H1 (cell line): ENCODE measurements around the gene GRIA1. TPM values are rescaled to one million over a fixed set of nuclear protein-coding genes. Genes with fewer than 3 reads are reported as not detected.

Experiments
- CTCF ChIA-PET: fragments of 300-600 bp; sonication (Branson Sonifier 250); formaldehyde crosslinking; loops from one replicate; lab custom pipeline; 2021; ENCODE audit not compliant: partially characterized antibody; lab: Charles Lee
- POLR2A ChIA-PET: fragments of 300-600 bp; sonication (Branson Sonifier 250); formaldehyde crosslinking; loops from one replicate; lab custom pipeline; 2021; ENCODE audit warnings: inconsistent platforms; ENCODE audit not compliant: partially characterized antibody; lab: Charles Lee
- DNase-seq, 2 experiments: peaks; one replicate each; pipeline versions ENCODE4 v3.0.0 to v3.0.0-alpha.2; 2010 to 2022; ENCODE audit warnings: low spot score in 2 of 2, low read depth in 1 of 2, mixed read lengths in 1 of 2
- FAIRE-seq: peaks from 2 replicates; lab custom pipeline; 2011; peaks lifted over from hg19 to GRCh38; lab: Jason Lieb, UNC
- H2AFZ ChIP-seq: 2 replicates; pipeline ENCODE4 v1.8.1; 2012; ENCODE audit warnings: low read length, inconsistent platforms
- H2AK5ac ChIP-seq: 2 replicates; pipeline ENCODE4 v1.6.1; 2013; ENCODE audit warnings: low read depth, low read length
- H2BK120ac ChIP-seq: replicated peaks from 2 replicates; pipeline ENCODE3; 2013; ENCODE audit warnings: low read depth, low read length, inconsistent platforms
- H2BK12ac ChIP-seq: 2 replicates; pipeline ENCODE4 v1.6.1; 2013; ENCODE audit warnings: low read depth, low read length
- H2BK15ac ChIP-seq: 2 replicates; pipeline ENCODE4 v1.6.1; 2013; ENCODE audit warnings: low read length
- H2BK20ac ChIP-seq: 2 replicates; pipeline ENCODE4 v1.6.1; 2013; ENCODE audit warnings: low read length
- H2BK5ac ChIP-seq: 2 replicates; pipeline ENCODE4 v1.6.1; 2013; ENCODE audit warnings: low read depth, low read length
- H3K14ac ChIP-seq: 2 replicates; pipeline ENCODE4 v1.6.1; 2013; ENCODE audit warnings: inconsistent platforms; ENCODE audit not compliant: insufficient read length
- H3K18ac ChIP-seq: 2 replicates; pipeline ENCODE4 v1.6.1; 2013; ENCODE audit warnings: low read length; ENCODE audit errors: extremely low read depth
- H3K23ac ChIP-seq: 2 replicates; pipeline ENCODE4 v1.6.1; 2013; ENCODE audit warnings: inconsistent platforms; ENCODE audit not compliant: insufficient read length
- H3K23me2 ChIP-seq: 2 replicates; pipeline ENCODE4 v1.6.1; 2013; ENCODE audit warnings: low read depth, low read length
- H3K27ac ChIP-seq: 2 replicates; pipeline ENCODE4 v1.6.1; 2011; ENCODE audit warnings: low read depth, low read length, inconsistent platforms
- H3K27me3 ChIP-seq, 4 experiments: replicated peaks in 1 of 4; 1 replicate in 1 of 4; 2 replicates in 3 of 4; pipeline versions ENCODE4 v1.6.1 to v1.8.1; 2011 to 2013; ENCODE audit warnings: low read length in 3 of 4, mild to moderate bottlenecking in 3 of 4, inconsistent platforms in 2 of 4, mixed read lengths in 2 of 4, moderate library complexity in 1 of 4; ENCODE audit not compliant: control insufficient read depth in 3 of 4, insufficient read depth in 3 of 4; ENCODE audit errors: extremely low read depth in 1 of 4
- H3K36me3 ChIP-seq, 4 experiments: 2 replicates each; pipeline versions ENCODE4 v1.6.1 to v1.8.1; 2011 to 2013; ENCODE audit warnings: mild to moderate bottlenecking in 4 of 4, low read length in 3 of 4, moderate library complexity in 2 of 4, control low read depth in 1 of 4, inconsistent platforms in 1 of 4; ENCODE audit not compliant: insufficient read depth in 4 of 4, control insufficient read depth in 2 of 4
- H3K4ac ChIP-seq: replicated peaks from 2 replicates; pipeline ENCODE3; 2013; ENCODE audit warnings: low read length, low read depth, mixed read lengths, inconsistent platforms; ENCODE audit not compliant: insufficient read length
- H3K4me1 ChIP-seq, 4 experiments: replicated peaks in 1 of 4; 1 replicate in 1 of 4; 2 replicates in 3 of 4; pipeline versions ENCODE4 v1.6.1 to v1.8.1; 2011 to 2013; ENCODE audit warnings: low read length in 3 of 4, inconsistent platforms in 2 of 4, mixed read lengths in 1 of 4; ENCODE audit not compliant: insufficient read depth in 4 of 4, control insufficient read depth in 3 of 4
- H3K4me2 ChIP-seq, 2 experiments: 2 replicates each; pipeline versions ENCODE4 v1.6.1 to v1.8.1; 2011 to 2013; ENCODE audit warnings: low read depth in 2 of 2, low read length in 2 of 2, control low read depth in 1 of 2, inconsistent platforms in 1 of 2, mild to moderate bottlenecking in 1 of 2; ENCODE audit not compliant: insufficient read depth in 1 of 2
- H3K4me3 ChIP-seq, 4 experiments: fragments of 200-600, 300-600 bp in 1 of 4; sonication (generic), shearing (Covaris generic), sonication (Bioruptor Twin) in 1 of 4; 2 replicates each; pipeline versions ENCODE4 v1.5.1 to v1.8.1; 2011 to 2016; ENCODE audit warnings: low read length in 4 of 4, low read depth in 3 of 4, control low read depth in 2 of 4, inconsistent platforms in 2 of 4, mild to moderate bottlenecking in 2 of 4, mixed read lengths in 1 of 4, moderate library complexity in 1 of 4; ENCODE audit not compliant: insufficient read depth in 2 of 4; ENCODE audit errors: extremely low read depth in 1 of 4
- H3K56ac ChIP-seq: replicated peaks from 2 replicates; pipeline ENCODE3; 2013; ENCODE audit warnings: low read depth, mild to moderate bottlenecking, mixed read lengths, low read length, inconsistent platforms; ENCODE audit not compliant: insufficient read length
- H3K79me1 ChIP-seq: 2 replicates; pipeline ENCODE4 v1.6.1; 2013; ENCODE audit warnings: low read depth, low read length, control low read depth
- H3K79me2 ChIP-seq, 2 experiments: 2 replicates each; pipeline versions ENCODE4 v1.6.1 to v1.8.1; 2012 to 2013; ENCODE audit warnings: low read length in 2 of 2, mild to moderate bottlenecking in 2 of 2, inconsistent platforms in 1 of 2; ENCODE audit not compliant: insufficient read depth in 2 of 2, control insufficient read depth in 1 of 2
- H3K9ac ChIP-seq, 4 experiments: replicated peaks in 1 of 4; 1 replicate in 1 of 4; 2 replicates in 3 of 4; pipeline versions ENCODE4 v1.6.1 to v1.8.1; 2011 to 2013; ENCODE audit warnings: low read depth in 3 of 4, low read length in 3 of 4, control low read depth in 2 of 4, mild to moderate bottlenecking in 2 of 4, moderate library complexity in 2 of 4, inconsistent platforms in 1 of 4; ENCODE audit errors: extremely low read depth in 1 of 4
- H3K9me3 ChIP-seq, 2 experiments: 2 replicates each; pipeline versions ENCODE4 v1.6.1 to v1.8.1; 2012 to 2013; ENCODE audit warnings: mild to moderate bottlenecking in 2 of 2, moderate library complexity in 2 of 2, control low read depth in 1 of 2, inconsistent platforms in 1 of 2, low read depth in 1 of 2, low read length in 1 of 2, mixed read lengths in 1 of 2; ENCODE audit not compliant: insufficient read depth in 2 of 2
- H4K20me1 ChIP-seq, 2 experiments: replicated peaks in 1 of 2; 2 replicates each; pipeline versions ENCODE3 to v1.8.1; 2011 to 2013; ENCODE audit warnings: inconsistent platforms in 2 of 2, low read length in 2 of 2, mild to moderate bottlenecking in 1 of 2; ENCODE audit not compliant: insufficient read depth in 2 of 2, control insufficient read depth in 1 of 2
- H4K5ac ChIP-seq: 2 replicates; pipeline ENCODE4 v1.6.1; 2013; ENCODE audit warnings: low read length, low read depth, mixed read lengths, inconsistent platforms; ENCODE audit not compliant: insufficient read length
- H4K8ac ChIP-seq: 2 replicates; pipeline ENCODE4 v1.8.0; 2013; ENCODE audit warnings: mild to moderate bottlenecking, moderate library complexity, low read length, inconsistent platforms; ENCODE audit not compliant: insufficient read depth; ENCODE audit errors: extremely low read depth
- H4K91ac ChIP-seq: replicated peaks from 2 replicates; pipeline ENCODE3; 2013; ENCODE audit warnings: low read length, mixed read lengths, inconsistent platforms; ENCODE audit not compliant: insufficient read length
- BCL11A ChIP-seq, 2 experiments: IDR thresholded peaks; one replicate each; pipeline ENCODE4 v1.6.1; 2011; ENCODE audit warnings: low read depth in 2 of 2, low read length in 2 of 2, mild to moderate bottlenecking in 2 of 2
- BRCA1 ChIP-seq: IDR thresholded peaks from 2 replicates; pipeline ENCODE4 v1.6.1; 2012; ENCODE audit warnings: low read depth, low read length, improper control_type of control experiment
- CHD1 ChIP-seq: IDR thresholded peaks from 2 replicates; pipeline ENCODE4 v1.6.1; 2012; ENCODE audit warnings: low read depth, low read length, improper control_type of control experiment
- CREB1 ChIP-seq: IDR thresholded peaks from 2 replicates; pipeline ENCODE4 v1.6.1; 2012; ENCODE audit warnings: inconsistent platforms
- EZH2 ChIP-seq: fragments of 200-600 bp; sonication (generic); IDR thresholded peaks from 2 replicates; pipeline ENCODE4 v1.7.1; 2012; ENCODE audit warnings: low read depth, mild to moderate bottlenecking, moderate library complexity, low read length, inconsistent platforms; ENCODE audit not compliant: severe bottlenecking
- MAFK ChIP-seq: IDR thresholded peaks from 2 replicates; pipeline ENCODE4 v1.6.1; 2012; ENCODE audit warnings: low read depth, mild to moderate bottlenecking, improper control_type of control experiment, low read length
- NANOG ChIP-seq: IDR thresholded peaks from 2 replicates; pipeline ENCODE4 v1.6.1; 2011; ENCODE audit warnings: low read length, low read depth, mild to moderate bottlenecking, inconsistent platforms; ENCODE audit not compliant: insufficient read depth, poor library complexity, severe bottlenecking
- NRF1 ChIP-seq: IDR thresholded peaks from 2 replicates; pipeline ENCODE4 v1.6.1; 2011; ENCODE audit warnings: mild to moderate bottlenecking, low read depth, low read length, improper control_type of control experiment
- RAD21 ChIP-seq, 2 experiments: IDR thresholded peaks in 1 of 2; conservative IDR thresholded peaks in 1 of 2; 2 replicates each; pipeline ENCODE4 v1.6.1; 2011; ENCODE audit warnings: low read depth in 2 of 2, low read length in 2 of 2, improper control_type of control experiment in 1 of 2, inconsistent platforms in 1 of 2, mild to moderate bottlenecking in 1 of 2, moderate library complexity in 1 of 2
- SP1 ChIP-seq: IDR thresholded peaks from 2 replicates; pipeline ENCODE4 v1.6.1; 2011; ENCODE audit warnings: low read depth, low read length
- TAF1 ChIP-seq: IDR thresholded peaks from 2 replicates; pipeline ENCODE4 v1.6.1; 2011; ENCODE audit warnings: mild to moderate bottlenecking, low read depth, low read length
- TCF12 ChIP-seq: IDR thresholded peaks from 2 replicates; pipeline ENCODE4 v1.6.1; 2011; ENCODE audit warnings: low read depth, mild to moderate bottlenecking, low read length
- WGBS, 2 experiments: shearing (Covaris generic) in 1 of 2; methylation state at CpG; one replicate each; pipeline versions ENCODE4 v1.1.6 to v1.1.7; 2013 to 2015; ENCODE audit warnings: low lambda C conversion rate in 2 of 2, mixed read lengths in 2 of 2, inconsistent platforms in 1 of 2, low coverage in 1 of 2, missing lambda C conversion rate in 1 of 2; ENCODE audit not compliant: insufficient replicate concordance in 2 of 2, insufficient coverage in 1 of 2, insufficient read length in 1 of 2; ENCODE audit errors: extremely low coverage in 1 of 2, missing lambda C conversion rate in 1 of 2; 5-methylcytosine and 5-hydroxymethylcytosine counted together
- polyA plus RNA-seq, 7 experiments: library from polyadenylated mRNA; depleted of rRNA in 3 of 7; stranded (reverse) in 5 of 7; unstranded in 2 of 7; fragments of >200 nt in 5 of 7; fragments of 200-250 nt in 2 of 7; gene quantifications; 1 replicate in 5 of 7; 2 replicates in 1 of 7; 4 replicates in 1 of 7; pipeline versions ENCODE4 v1.2.1 to v1.2.3, GENCODE V29; 2011 to 2013; ENCODE audit warnings: missing spikeins in 2 of 7, mixed read lengths in 2 of 7
- total RNA-seq: library from RNA; stranded (reverse); fragmentation: NEBNext Ultra II Directional; extraction: Animal tissue kit (Norgen Biotek cat#: 25700); gene quantifications from 2 replicates; pipeline ENCODE4 v1.2.1, GENCODE V29; 2021

Gene GRIA1
- total and polyA plus RNA-seq, 2 of the 8 experiments (the other 6 are each of a cell fraction or from before 2014, with no cell fraction given) = 0.97 to 2.5 TPM

GRCh38 chr5:153516504-153517240, 26.2 kb downstream of the GRIA1 start:
- Histone ChIP-seq H3K9ac (peak overlapping the region in 1 of 4 experiments; percentile 8; a peak in 3 of 7 replicates), H2BK120ac (no peak overlapping the region), H2AFZ (peak overlapping the region; percentile 49; the same call in 1 of the 2 replicates), H3K56ac (no peak overlapping the region), H3K23me2 (no peaks in the 10 kb centered on the region), H4K5ac (no peak overlapping the region), H3K4ac (no peak overlapping the region), H3K4me3 (no peak overlapping the region), H2BK15ac (no peak overlapping the region), H3K14ac (no peak overlapping the region), H3K9me3 (peaks cover 0 to 7% of the 10 kb centered on the region in 2 experiments; a peak in 1 of 4 replicates), H2BK12ac (no peak overlapping the region), H2BK20ac (0 out of 2 replicates have a peak overlapping the region, but pooled peaks have one; percentile 34), H3K79me2 (no peaks in the 10 kb centered on the region), H2BK5ac (0 out of 2 replicates have a peak overlapping the region, but pooled peaks have one; percentile 17), H4K8ac (no peak overlapping the region), H3K27ac (peak overlapping the region; percentile 46), H4K20me1 (no peaks in the 10 kb centered on the region), H2AK5ac (peak overlapping the region; percentile 94; the same call in 1 of the 2 replicates), H3K23ac (no peak overlapping the region), H3K4me1 (peaks cover 9 to 15% (median 13%) of the 10 kb centered on the region in 4 experiments), H3K79me1 (no peaks in the 10 kb centered on the region), H3K36me3 (no peaks in the 10 kb centered on the region), H3K18ac (peak overlapping the region; percentile 1; the same call in 1 of the 2 replicates), H4K91ac (no peak overlapping the region), H3K27me3 (no peaks in the 10 kb centered on the region), H3K4me2 (peak overlapping the region in 1 of 2 experiments; percentile 32; a peak in 1 of 4 replicates)
- ChIA-PET POLR2A (no interaction called here), CTCF (interaction anchor here (0.6 to 2.6 kb wide), 5 partner anchors 10 to 71 kb away, joined by 3 to 10 read pairs (median 3); no protein-coding TSS in a partner anchor)
- DNase-seq = no peak
- peak; percentile 65 for FAIRE-seq
- WGBS, 2 experiments = 64% methylated on average over 12 of the region's 12 CpGs; no CpG with 5 or more reads in 1 of the 2 experiments
- TF ChIP-seq MAFK (no peak), SP1 (no peak), TCF12 (0 out of 2 replicates have a peak, but pooled peaks have one; percentile 65), CHD1 (no peak), EZH2 (no peak), CREB1 (no peak), TAF1 (peak; percentile 38; the same call in 1 of the 2 replicates), NANOG (peak; percentile 15), BRCA1 (no peak), NRF1 (no peak), BCL11A (IDR thresholded peaks at IDR 0.05; ENCODE audit: low read depth in 2 of 2, low read length in 2 of 2) (no peak), RAD21 (IDR thresholded peaks at IDR 0.05 in 1 of 2, conservative IDR thresholded peaks at IDR 0.05 in 1 of 2; ENCODE audit: low read depth in 2 of 2, low read length in 2 of 2) (no peak)
